ENCODE results near the gene GPAM.

- TF ChIP-seq POLR2A (IDR thresholded peaks at IDR 0.05), result no peak
- TF ChIP-seq CTCF (IDR thresholded peaks at IDR 0.05), result no peak
- TF ChIP-seq POLR2AphosphoS5 (IDR thresholded peaks at IDR 0.05), result no peak
- no peak for TF ChIP-seq EP300 (IDR thresholded peaks at IDR 0.05)
These were observed 19.1 kb upstream of the GPAM start for GRCh38 chr10:112202561-112203241.
